Ascending aorta (tissue), 2 donors: ENCODE data around the gene TTC21B. TPM values are rescaled to one million over a fixed set of nuclear protein-coding genes. Genes with fewer than 3 reads are reported as not detected.
"Not testable (repeated sequence)": the region's sequence is repeated elsewhere in the genome, so short reads cannot be mapped to it uniquely, and the experiment has no call there.

Experiments
- DNase-seq, 2 donors: peaks; one replicate each; pipeline ENCODE4 v3.0.0-alpha.2; 2019; ENCODE audit warnings: low spot score in 2 of 2
- H3K27ac ChIP-seq, 2 donors: fragments of 200-600 bp; sonication (generic); one replicate each; pipeline ENCODE4 v1.5.1; 2016 to 2017; ENCODE audit warnings: mild to moderate bottlenecking in 1 of 2
- H3K27me3 ChIP-seq: fragments of 200-600 bp; sonication (generic); one replicate; pipeline ENCODE4 v1.5.1; 2017
- H3K36me3 ChIP-seq, 2 donors: fragments of 200-600 bp; sonication (generic); one replicate each; pipeline ENCODE4 v1.5.1; 2016
- H3K4me1 ChIP-seq, 2 donors: fragments of 200-600 bp; sonication (generic); one replicate each; pipeline ENCODE4 v1.5.1; 2016 to 2017; ENCODE audit warnings: mild to moderate bottlenecking in 1 of 2
- H3K4me3 ChIP-seq, 2 donors: fragments of 200-600 bp; sonication (generic); one replicate each; pipeline ENCODE4 v1.5.1; 2016 to 2017; ENCODE audit warnings: mild to moderate bottlenecking in 1 of 2
- H3K9me3 ChIP-seq, 2 donors: fragments of 200-600 bp; sonication (generic); one replicate each; pipeline ENCODE4 v1.5.1; 2016
- CTCF ChIP-seq, 3 experiments: fragments of 200-600 bp in 2 of 3; fragments of 450-650 bp in 1 of 3; sonication (generic) in 2 of 3; IDR thresholded peaks; one replicate each; pipeline ENCODE4 v1.5.1; 2016 to 2019; ENCODE audit warnings: antibody characterized with exemption in 3 of 3, mild to moderate bottlenecking in 1 of 3, moderate library complexity in 1 of 3
- intact Hi-C: fragments of 100-400 bp; cut with DNase I; formaldehyde crosslinking; loops from one replicate; pipeline ENCODE4 v1.15.1; 2023
- total RNA-seq: library from RNA; depleted of rRNA; stranded (reverse); fragments of >200 nt; gene quantifications from one replicate; pipeline ENCODE4 v1.1.0, GENCODE V29; 2016

Gene TTC21B
- total RNA-seq, 1 donor from 2014 or later: 5.5 TPM

- Histone ChIP-seq H3K9me3 (no peaks in the 10 kb centered on the region), H3K27ac (no peak overlapping the region), H3K36me3 (peaks cover 0 to 12% of the 10 kb centered on the region in 2 donors), H3K4me3 (no peak overlapping the region), H3K4me1 (peaks cover 0 to 6% of the 10 kb centered on the region in 2 donors), H3K27me3 (no peaks in the 10 kb centered on the region)
- no peak for TF ChIP-seq CTCF (IDR thresholded peaks at IDR 0.05)
- intact Hi-C loops: no loop called here
- no peak for DNase-seq
These were observed 85.4 kb downstream of the TTC21B start for GRCh38 chr2:165868211-165868610.

GRCh38 chr2:165864296-165864695 lies 89.3 kb downstream of the TTC21B start:
- Histone ChIP-seq H3K27ac (no peak overlapping the region), H3K27me3 (no peaks in the 10 kb centered on the region), H3K4me1 (peaks cover 0 to 6% of the 10 kb centered on the region in 2 donors), H3K9me3 (no peaks in the 10 kb centered on the region), H3K36me3 (no peaks in the 10 kb centered on the region), H3K4me3 (no peak overlapping the region)
- intact Hi-C loops: no loop called here
- no peak for DNase-seq
- TF ChIP-seq CTCF (IDR thresholded peaks at IDR 0.05): no peak

- no peak for DNase-seq
- no peak for TF ChIP-seq CTCF (IDR thresholded peaks at IDR 0.05)
- no peak overlapping the region for H3K27ac ChIP-seq
- intact Hi-C loops: no loop called here
- no peaks in the 10 kb centered on the region for H3K9me3 ChIP-seq
- H3K36me3 ChIP-seq: no peaks in the 10 kb centered on the region
- no peaks in the 10 kb centered on the region for H3K27me3 ChIP-seq
- peaks cover 0 to 5% of the 10 kb centered on the region in 2 donors for H3K4me1 ChIP-seq
- no peak overlapping the region for H3K4me3 ChIP-seq
These were observed 89.7 kb downstream of the TTC21B start for GRCh38 chr2:165863810-165864261.

GRCh38 chr2:165861083-165861482 lies 92.5 kb downstream of the TTC21B start:
- DNase-seq, H3K4me3 ChIP-seq, H3K4me1 ChIP-seq, intact Hi-C loops, H3K36me3 ChIP-seq, H3K27ac ChIP-seq, H3K27me3 ChIP-seq, H3K9me3 ChIP-seq: not testable (repeated sequence)

GRCh38 chr2:165859723-165860122 lies 93.9 kb downstream of the TTC21B start:
- H3K9me3 ChIP-seq, H3K4me1 ChIP-seq, H3K27ac ChIP-seq, intact Hi-C loops, H3K36me3 ChIP-seq, DNase-seq, H3K4me3 ChIP-seq, H3K27me3 ChIP-seq: not testable (repeated sequence)

GRCh38 chr2:165857876-165858275 lies 95.7 kb downstream of the TTC21B start:
- Histone ChIP-seq H3K36me3 (no peaks in the 10 kb centered on the region), H3K4me1 (no peaks in the 10 kb centered on the region), H3K4me3 (no peak overlapping the region), H3K27ac (no peak overlapping the region), H3K9me3 (peaks cover 0 to under 1% of the 10 kb centered on the region in 2 donors), H3K27me3 (no peaks in the 10 kb centered on the region)
- no peak for TF ChIP-seq CTCF (IDR thresholded peaks at IDR 0.05)
- DNase-seq: no peak
- intact Hi-C loops: no loop called here

- Histone ChIP-seq H3K27me3 (no peaks in the 10 kb centered on the region), H3K9me3 (peaks cover 10 to 25% of the 10 kb centered on the region in 2 donors), H3K4me1 (no peaks in the 10 kb centered on the region), H3K27ac (no peak overlapping the region), H3K4me3 (no peak overlapping the region), H3K36me3 (no peaks in the 10 kb centered on the region)
- no peak for TF ChIP-seq CTCF (IDR thresholded peaks at IDR 0.05)
- intact Hi-C loops: no loop called here
- DNase-seq: no peak
These were observed 101.2 kb downstream of the TTC21B start for GRCh38 chr2:165852394-165852793.
